Measurements from ENCODE around the gene GPR39. TPM values are rescaled to one million over a fixed set of nuclear protein-coding genes. Genes with fewer than 3 reads are reported as not detected.

Gene GPR39
- total RNA-seq (not detected), polyA plus RNA-seq (under 1 TPM in 2 of 3 donors, not detected in 1; 0.05 to 0.08 TPM)
- long read RNA-seq, donor 1 = 0 reads
- long read RNA-seq, donor 2 = 0 reads

- no peaks in the 10 kb centered on the region for H3K9me3 ChIP-seq
- peaks cover 13% of the 10 kb centered on the region for H3K4me1 ChIP-seq
- no peak for ATAC-seq
- 50 to 58% (median 57%) methylated on average over 23 of the region's 23 CpGs for WGBS, 3 donors
- no peak for TF ChIP-seq CTCF (IDR thresholded peaks at IDR 0.05)
- H3K4me3 ChIP-seq = peak within 1 kb of the TSS; percentile 69
- intact Hi-C loops (cut with DNase I) = no loop called here
- H3K36me3 ChIP-seq (ENCODE audit: insufficient read depth in 1 of 2, low read depth in 1 of 2) = no peaks in the 10 kb centered on the region
- DNase-seq = no peak
- H3K27ac ChIP-seq = peak within 1 kb of the TSS; percentile 84
- no peaks in the 10 kb centered on the region for H3K27me3 ChIP-seq (ENCODE audit: insufficient read depth in 3 of 3, low read length in 2 of 3)
Measured at GRCh38 chr2:132416723-132417395, at the start of gene GPR39. Gene GPR39 (plus strand): TSS chr2:132416805.

- ATAC-seq (no peak), DNase-seq (no peak)
- no peak for TF ChIP-seq CTCF (IDR thresholded peaks at IDR 0.05)
- H3K9me3 ChIP-seq = peaks cover 11% of the 10 kb centered on the region
- no peak overlapping the region for H3K27ac ChIP-seq
- no peaks in the 10 kb centered on the region for H3K36me3 ChIP-seq (ENCODE audit: insufficient read depth in 1 of 2, low read depth in 1 of 2)
- no peaks in the 10 kb centered on the region for H3K4me1 ChIP-seq
- H3K4me3 ChIP-seq = no peak overlapping the region
- WGBS, 3 donors = 37 to 43% (median 39%) methylated on average over 2 of the region's 2 CpGs
- peaks cover 0 to 3% (median 0%) of the 10 kb centered on the region in 3 donors for H3K27me3 ChIP-seq (ENCODE audit: insufficient read depth in 3 of 3, low read length in 2 of 3)
- intact Hi-C loops (cut with DNase I) = no loop called here
Measured at GRCh38 chr2:132368191-132368590, 48.4 kb upstream of the GPR39 start.

GRCh38 chr2:132372276-132372675, 44.3 kb upstream of the GPR39 start:
- H3K4me1 ChIP-seq = no peaks in the 10 kb centered on the region
- no peak for DNase-seq
- H3K27me3 ChIP-seq (ENCODE audit: insufficient read depth in 3 of 3, low read length in 2 of 3) = peaks cover 0 to 3% (median 0%) of the 10 kb centered on the region in 3 donors
- H3K4me3 ChIP-seq = no peak overlapping the region
- no peak overlapping the region for H3K27ac ChIP-seq
- TF ChIP-seq CTCF (IDR thresholded peaks at IDR 0.05) = no peak
- intact Hi-C loops (cut with DNase I) = no loop called here
- 90 to 95% (median 93%) methylated on average over 3 of the region's 3 CpGs for WGBS, 3 donors
- no peaks in the 10 kb centered on the region for H3K36me3 ChIP-seq (ENCODE audit: insufficient read depth in 1 of 2, low read depth in 1 of 2)
- H3K9me3 ChIP-seq = no peaks in the 10 kb centered on the region
- no peak for ATAC-seq

GRCh38 chr2:132373391-132374135, 43.0 kb upstream of the GPR39 start:
- intact Hi-C loops (cut with DNase I) = no loop called here
- Histone ChIP-seq H3K27ac (no peak overlapping the region), H3K4me3 (no peak overlapping the region), H3K36me3 (ENCODE audit: insufficient read depth in 1 of 2, low read depth in 1 of 2) (no peaks in the 10 kb centered on the region), H3K9me3 (no peaks in the 10 kb centered on the region), H3K4me1 (no peaks in the 10 kb centered on the region), H3K27me3 (ENCODE audit: insufficient read depth in 3 of 3, low read length in 2 of 3) (peaks cover 0 to 3% (median 0%) of the 10 kb centered on the region in 3 donors)
- no peak for TF ChIP-seq CTCF (IDR thresholded peaks at IDR 0.05)
- DNase-seq (no peak), ATAC-seq (peak in 1 of 4 donors; percentile 43)
- 41 to 63% (median 57%) methylated on average over 5 of the region's 5 CpGs for WGBS, 3 donors
